Measurements from ENCODE around the gene NPFF.

NPFF gene

DNA sequence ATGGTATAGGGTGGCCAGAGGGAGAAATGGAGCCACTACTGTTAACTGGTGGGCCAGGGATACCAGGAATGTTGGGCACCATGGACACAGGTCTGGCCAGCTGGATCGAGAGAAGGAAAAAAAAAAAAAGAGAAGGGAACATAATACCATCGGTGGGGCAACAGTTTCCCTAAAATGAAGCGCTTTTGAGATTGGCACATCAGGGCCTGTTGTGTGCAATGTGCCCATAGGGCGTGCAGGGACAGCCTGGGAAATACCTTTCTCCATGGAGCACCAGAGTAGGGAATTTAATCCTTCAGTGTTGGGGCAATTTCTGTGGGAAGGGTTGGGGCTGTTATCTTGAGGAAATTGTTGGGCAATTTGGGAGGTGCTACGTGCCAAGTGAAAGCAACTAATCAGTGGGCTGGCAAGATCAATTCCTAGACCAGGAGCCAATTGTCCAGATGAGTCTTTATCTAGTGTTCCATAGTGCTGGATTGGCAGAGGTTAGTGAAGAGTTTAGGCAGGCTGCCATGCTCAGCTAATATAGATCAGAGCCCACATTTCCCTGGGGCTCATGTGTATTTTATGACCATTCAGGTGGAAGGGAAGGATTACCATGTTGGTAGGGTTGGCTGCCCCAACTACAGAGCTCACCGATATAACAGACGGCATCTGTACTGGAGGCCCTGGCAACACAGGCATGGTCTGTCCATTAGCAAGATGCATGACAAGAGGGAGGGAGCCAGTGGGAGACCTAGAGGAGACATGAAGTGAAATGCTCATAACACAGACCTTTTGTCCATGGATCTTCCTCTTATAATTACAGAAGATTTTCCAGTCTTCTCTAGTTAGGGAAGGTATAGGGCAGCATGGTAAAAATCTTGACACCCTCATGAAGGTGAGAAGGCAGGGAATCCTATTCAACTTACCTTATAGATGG is 25.5 kb upstream of the NPFF start:
- H3K9ac ChIP-seq (ENCODE audit: low read length) = no peak overlapping the region
- no peaks in the 10 kb centered on the region for H3K9me3 ChIP-seq (ENCODE audit: control insufficient read depth, low read length)
- H3K4me1 ChIP-seq (ENCODE audit: control insufficient read depth, insufficient read depth, low read length) = no peaks in the 10 kb centered on the region
- peaks cover 11% of the 10 kb centered on the region for H3K36me3 ChIP-seq (ENCODE audit: control insufficient read depth, insufficient read depth, low read length)
- no peak overlapping the region for H3K4me3 ChIP-seq (ENCODE audit: low read length)
- H3K27me3 ChIP-seq (ENCODE audit: control insufficient read depth, insufficient read depth, low read length) = no peaks in the 10 kb centered on the region

DNA sequence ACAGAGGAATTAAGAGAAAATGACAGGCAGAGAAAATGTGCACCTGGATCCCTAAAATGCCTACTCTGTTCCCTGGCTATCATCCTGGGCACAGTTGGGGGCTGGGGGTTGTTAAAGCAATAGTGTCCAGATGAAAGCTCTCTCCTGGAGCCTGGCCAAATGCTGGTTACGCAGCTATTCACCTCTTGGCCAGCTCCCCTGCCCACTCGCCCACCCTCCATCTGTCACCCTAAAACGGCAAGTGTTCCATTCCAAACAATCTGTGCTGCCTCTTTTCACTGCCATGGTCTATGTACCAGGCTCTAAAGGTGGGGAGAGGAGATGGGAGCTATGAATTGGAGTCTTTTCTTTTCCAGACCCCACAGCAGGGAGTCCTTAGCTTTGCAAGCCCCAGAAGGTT is 24.7 kb upstream of the NPFF start:
- H3K9me3 ChIP-seq (ENCODE audit: control insufficient read depth, low read length) = no peaks in the 10 kb centered on the region
- H3K27me3 ChIP-seq (ENCODE audit: control insufficient read depth, insufficient read depth, low read length) = no peaks in the 10 kb centered on the region
- no peaks in the 10 kb centered on the region for H3K4me1 ChIP-seq (ENCODE audit: control insufficient read depth, insufficient read depth, low read length)
- H3K9ac ChIP-seq (ENCODE audit: low read length) = no peak overlapping the region
- H3K36me3 ChIP-seq (ENCODE audit: control insufficient read depth, insufficient read depth, low read length) = peaks cover 11% of the 10 kb centered on the region
- H3K4me3 ChIP-seq (ENCODE audit: low read length) = no peak overlapping the region

GRCh38 chr12:53530920-53531319 is 23.6 kb upstream of the NPFF start:
- peaks cover 11% of the 10 kb centered on the region for H3K36me3 ChIP-seq (ENCODE audit: control insufficient read depth, insufficient read depth, low read length)
- no peaks in the 10 kb centered on the region for H3K4me1 ChIP-seq (ENCODE audit: control insufficient read depth, insufficient read depth, low read length)
- H3K9me3 ChIP-seq (ENCODE audit: control insufficient read depth, low read length) = no peaks in the 10 kb centered on the region
- no peaks in the 10 kb centered on the region for H3K27me3 ChIP-seq (ENCODE audit: control insufficient read depth, insufficient read depth, low read length)
- no peak overlapping the region for H3K9ac ChIP-seq (ENCODE audit: low read length)
- H3K4me3 ChIP-seq (ENCODE audit: low read length) = no peak overlapping the region

DNA sequence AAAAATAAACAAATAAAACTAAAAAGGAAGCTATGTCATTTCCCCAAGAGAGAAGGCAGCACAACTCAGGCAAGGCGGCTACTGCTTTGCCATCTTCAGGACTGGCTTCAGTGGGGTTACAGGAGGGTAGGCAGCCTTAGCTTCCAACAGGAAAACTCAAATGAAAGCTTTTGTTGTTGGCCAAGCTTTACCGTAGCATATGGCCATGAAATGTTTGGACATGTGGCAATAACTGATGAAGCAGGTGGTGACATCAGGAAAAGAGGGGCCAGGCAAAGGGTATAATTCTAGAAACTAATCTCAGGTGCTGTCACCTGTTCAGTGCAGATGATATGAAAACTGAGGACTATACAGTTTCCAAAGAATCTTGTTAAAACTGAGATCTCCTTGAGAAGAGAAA is 22.8 kb upstream of the NPFF start:
- H3K4me3 ChIP-seq (ENCODE audit: low read length) = no peak overlapping the region
- no peak overlapping the region for H3K9ac ChIP-seq (ENCODE audit: low read length)
- H3K9me3 ChIP-seq (ENCODE audit: control insufficient read depth, low read length) = no peaks in the 10 kb centered on the region
- no peaks in the 10 kb centered on the region for H3K4me1 ChIP-seq (ENCODE audit: control insufficient read depth, insufficient read depth, low read length)
- no peaks in the 10 kb centered on the region for H3K27me3 ChIP-seq (ENCODE audit: control insufficient read depth, insufficient read depth, low read length)
- peaks cover 11% of the 10 kb centered on the region for H3K36me3 ChIP-seq (ENCODE audit: control insufficient read depth, insufficient read depth, low read length)

DNA sequence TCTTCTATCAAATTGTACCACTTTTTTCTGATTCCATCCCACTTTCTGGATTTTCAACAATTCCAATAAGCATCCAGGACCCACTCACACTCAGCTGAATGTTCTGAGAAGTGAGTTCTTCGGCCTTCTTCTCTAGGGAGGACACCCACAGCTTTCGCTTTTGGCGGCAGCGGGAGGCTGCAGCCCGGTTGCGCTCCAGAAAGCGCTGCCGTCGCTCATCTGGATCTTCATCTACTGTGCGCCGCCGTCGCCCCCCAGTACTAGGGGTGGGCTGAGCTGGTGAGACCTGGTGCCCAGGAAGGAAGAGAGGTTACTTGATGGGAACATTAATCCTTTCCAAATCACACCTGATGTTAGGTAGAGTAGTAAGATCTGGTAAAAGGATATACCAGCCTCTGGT is 17.2 kb upstream of the NPFF start:
- Histone ChIP-seq H3K27me3 (ENCODE audit: control insufficient read depth, insufficient read depth, low read length) (no peaks in the 10 kb centered on the region), H3K4me1 (ENCODE audit: control insufficient read depth, insufficient read depth, low read length) (no peaks in the 10 kb centered on the region), H3K9ac (ENCODE audit: low read length) (no peak overlapping the region), H3K36me3 (ENCODE audit: control insufficient read depth, insufficient read depth, low read length) (peaks cover 13% of the 10 kb centered on the region), H3K4me3 (ENCODE audit: low read length) (no peak overlapping the region), H3K9me3 (ENCODE audit: control insufficient read depth, low read length) (no peaks in the 10 kb centered on the region)

DNA sequence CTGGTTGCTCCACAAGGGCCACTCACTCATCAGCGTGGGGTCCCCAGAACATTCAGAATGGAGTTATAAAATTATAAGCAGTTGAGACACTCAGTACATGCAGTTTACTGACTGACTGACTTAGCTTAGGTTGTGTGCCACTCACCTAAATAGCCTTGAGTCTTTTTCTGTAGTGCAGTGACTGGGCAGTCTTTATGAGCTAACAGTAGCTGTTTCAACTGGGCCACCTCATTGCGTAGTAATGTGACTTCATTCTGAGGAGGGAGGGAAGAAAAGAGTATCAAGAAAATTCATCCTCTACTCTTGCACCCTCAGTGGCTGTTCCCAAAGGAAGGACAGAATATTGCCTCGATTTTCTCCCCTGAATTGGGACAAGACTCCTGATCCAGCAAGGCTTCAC is 15.8 kb upstream of the NPFF start:
- Histone ChIP-seq H3K9ac (ENCODE audit: low read length) (no peak overlapping the region), H3K36me3 (ENCODE audit: control insufficient read depth, insufficient read depth, low read length) (peaks cover 13% of the 10 kb centered on the region), H3K27me3 (ENCODE audit: control insufficient read depth, insufficient read depth, low read length) (no peaks in the 10 kb centered on the region), H3K9me3 (ENCODE audit: control insufficient read depth, low read length) (no peaks in the 10 kb centered on the region), H3K4me1 (ENCODE audit: control insufficient read depth, insufficient read depth, low read length) (no peaks in the 10 kb centered on the region), H3K4me3 (ENCODE audit: low read length) (no peak overlapping the region)

DNA sequence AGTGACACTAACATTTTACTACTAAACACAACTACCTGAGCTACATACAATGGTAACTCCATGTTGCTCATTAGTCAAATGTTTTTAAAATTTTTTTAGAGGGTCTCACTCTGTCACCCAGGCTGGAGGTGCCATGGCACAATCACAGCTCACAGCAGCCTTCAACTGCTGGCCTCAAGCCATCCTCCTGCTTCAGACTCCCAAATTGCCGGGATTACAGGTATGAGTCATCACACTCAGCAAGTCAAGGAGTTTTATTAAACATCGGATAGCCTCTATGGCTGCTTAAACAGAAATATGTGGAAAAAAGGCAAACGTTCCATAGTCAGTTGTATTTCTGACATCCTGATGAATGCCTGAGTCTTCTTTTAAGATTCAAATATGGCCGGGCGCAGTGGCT is 11.1 kb upstream of the NPFF start:
- H3K9me3 ChIP-seq (ENCODE audit: control insufficient read depth, low read length) = no peaks in the 10 kb centered on the region
- H3K9ac ChIP-seq (ENCODE audit: low read length) = no peak overlapping the region
- H3K27me3 ChIP-seq (ENCODE audit: control insufficient read depth, insufficient read depth, low read length) = no peaks in the 10 kb centered on the region
- no peak overlapping the region for H3K4me3 ChIP-seq (ENCODE audit: low read length)
- no peaks in the 10 kb centered on the region for H3K4me1 ChIP-seq (ENCODE audit: control insufficient read depth, insufficient read depth, low read length)
- H3K36me3 ChIP-seq (ENCODE audit: control insufficient read depth, insufficient read depth, low read length) = peaks cover 23% of the 10 kb centered on the region

DNA sequence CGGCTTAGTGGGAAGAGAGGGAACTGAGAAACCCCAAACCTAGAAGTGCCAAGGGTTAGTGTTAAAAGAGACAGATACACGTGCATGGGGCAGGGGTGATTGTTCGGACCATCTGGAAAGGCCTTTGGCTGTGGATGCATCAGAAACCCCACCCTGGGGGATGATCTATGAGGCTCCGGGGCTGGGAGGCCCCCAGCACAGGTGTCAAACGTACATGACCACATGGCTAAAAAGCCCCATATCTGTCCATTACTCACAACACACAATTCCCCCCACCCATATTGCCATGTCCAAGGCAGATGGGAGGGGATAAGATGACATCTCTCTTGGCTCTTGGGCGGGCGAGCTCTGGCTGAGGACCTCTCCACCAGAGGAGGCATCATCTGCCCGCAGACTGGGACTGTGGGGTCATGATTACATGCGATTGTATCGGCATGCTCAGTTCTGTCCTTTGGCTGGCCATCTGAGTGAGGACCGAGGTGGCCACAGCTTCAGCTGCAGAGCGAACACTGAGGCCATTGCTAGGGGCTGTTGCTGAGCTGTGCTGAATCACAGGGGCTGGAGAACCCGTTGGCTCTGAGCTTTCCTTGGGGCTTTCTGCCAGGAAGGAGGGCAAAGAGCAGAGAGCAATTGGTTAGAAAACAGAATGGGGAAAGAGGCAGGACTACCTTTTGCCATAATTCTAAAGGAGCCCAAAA is 9.6 kb upstream of the NPFF start:
- Histone ChIP-seq H3K4me1 (ENCODE audit: control insufficient read depth, insufficient read depth, low read length) (no peaks in the 10 kb centered on the region), H3K36me3 (ENCODE audit: control insufficient read depth, insufficient read depth, low read length) (peaks cover 10% of the 10 kb centered on the region), H3K9me3 (ENCODE audit: control insufficient read depth, low read length) (no peaks in the 10 kb centered on the region), H3K4me3 (ENCODE audit: low read length) (no peak overlapping the region), H3K9ac (ENCODE audit: low read length) (no peak overlapping the region), H3K27me3 (ENCODE audit: control insufficient read depth, insufficient read depth, low read length) (no peaks in the 10 kb centered on the region)

GRCh38 chr12:53515291-53515680 is 8.0 kb upstream of the NPFF start:
- H3K9me3 ChIP-seq (ENCODE audit: control insufficient read depth, low read length) = no peaks in the 10 kb centered on the region

GRCh38 chr12:53514628-53515290 is 7.5 kb upstream of the NPFF start:
- peaks cover 10% of the 10 kb centered on the region for H3K36me3 ChIP-seq (ENCODE audit: control insufficient read depth, insufficient read depth, low read length)
- no peak overlapping the region for H3K4me3 ChIP-seq (ENCODE audit: low read length)
- H3K9ac ChIP-seq (ENCODE audit: low read length) = no peak overlapping the region
- no peaks in the 10 kb centered on the region for H3K27me3 ChIP-seq (ENCODE audit: control insufficient read depth, insufficient read depth, low read length)
- H3K4me1 ChIP-seq (ENCODE audit: control insufficient read depth, insufficient read depth, low read length) = no peaks in the 10 kb centered on the region
- H3K9me3 ChIP-seq (ENCODE audit: control insufficient read depth, low read length) = no peaks in the 10 kb centered on the region

More at GRCh38 chr12:53515291-53515680, 8.0 kb upstream of the NPFF start:
- peaks cover 10% of the 10 kb centered on the region for H3K36me3 ChIP-seq (ENCODE audit: control insufficient read depth, insufficient read depth, low read length)
- no peaks in the 10 kb centered on the region for H3K4me1 ChIP-seq (ENCODE audit: control insufficient read depth, insufficient read depth, low read length)
- H3K4me3 ChIP-seq (ENCODE audit: low read length) = no peak overlapping the region
- no peak overlapping the region for H3K9ac ChIP-seq (ENCODE audit: low read length)
- no peaks in the 10 kb centered on the region for H3K27me3 ChIP-seq (ENCODE audit: control insufficient read depth, insufficient read depth, low read length)

- H3K36me3 ChIP-seq (ENCODE audit: control insufficient read depth, insufficient read depth, low read length) = peaks cover 10% of the 10 kb centered on the region
- no peaks in the 10 kb centered on the region for H3K9me3 ChIP-seq (ENCODE audit: control insufficient read depth, low read length)
- no peaks in the 10 kb centered on the region for H3K27me3 ChIP-seq (ENCODE audit: control insufficient read depth, insufficient read depth, low read length)
- H3K4me1 ChIP-seq (ENCODE audit: control insufficient read depth, insufficient read depth, low read length) = peaks cover 2% of the 10 kb centered on the region
- H3K9ac ChIP-seq (ENCODE audit: low read length) = no peak overlapping the region
- H3K4me3 ChIP-seq (ENCODE audit: low read length) = no peak overlapping the region
Measured at GRCh38 chr12:53513712-53514410, 6.6 kb upstream of the NPFF start.
